ENCODE data around the gene DCST2. TPM values are rescaled to one million over a fixed set of nuclear protein-coding genes. Genes with fewer than 3 reads are reported as not detected.

The DCST2 gene
- polyA plus RNA-seq, 1 of the 3 experiments (the other 2 are of a cell fraction): 0.76 TPM

GRCh38 chr1:154998201-154998780, 35.3 kb downstream of the DCST2 start:
- TF ChIP-seq RXRA (IDR thresholded peaks at IDR 0.05; ENCODE audit: borderline replicate concordance, low read depth) (no peak), IRF3 (IDR thresholded peaks at IDR 0.05; ENCODE audit: low read depth, low read length) (no peak), YY1 (IDR thresholded peaks at IDR 0.05; ENCODE audit: low read depth) (no peak), CTCF (IDR thresholded peaks at IDR 0.05) (peak; percentile 18)
- Histone ChIP-seq H3F3A (replicated peaks; ENCODE audit: insufficient read depth) (peaks cover 23% of the 10 kb centered on the region), H3K27me3 (ENCODE audit: insufficient read depth) (no peaks in the 10 kb centered on the region), H3K9me2 (no peaks in the 10 kb centered on the region), H3K79me2 (ENCODE audit: insufficient read depth) (peaks cover 10% of the 10 kb centered on the region), H3K9me3 (no peaks in the 10 kb centered on the region), H3K4me1 (ENCODE audit: control insufficient read depth in 1 of 2, insufficient read depth in 2 of 2, low read depth in 1 of 2, low read length in 1 of 2) (peaks cover 13 to 23% of the 10 kb centered on the region in 2 experiments), H2AFZ (ENCODE audit: low read depth) (no peak overlapping the region), H3K36me3 (replicated peaks in 1 of 2; ENCODE audit: control insufficient read depth in 1 of 2, insufficient read depth in 2 of 2, low read length in 1 of 2) (no peaks in the 10 kb centered on the region), H3K27ac (ENCODE audit: low read depth in 2 of 2, low read length in 1 of 2) (no peak overlapping the region), H3K9ac (no peak overlapping the region), H4K20me1 (ENCODE audit: insufficient read depth) (no peaks in the 10 kb centered on the region), H3K4me3 (ENCODE audit: low read depth in 2 of 2, low read length in 1 of 2) (no peak overlapping the region), H3K4me2 (no peak overlapping the region)
- DNase-seq: no peak
- CTCF ChIA-PET: interaction anchor here (0.6 to 14.0 kb wide), 29 partner anchors 8 to 517 kb away, joined by 3 to 640 read pairs (median 6); partner anchors contain the start of genes ADAM15, CKS1B, CLK2 and EFNA3
- 91% methylated on average over 16 of the region's 16 CpGs for whole genome bisulfite sequencing (ENCODE audit: low lambda C conversion rate)
- POLR2A ChIA-PET: interaction anchor here (1.1 to 3.0 kb wide), 4 partner anchors 15 to 43 kb away, joined by 3 to 18 read pairs (median 11); partner anchors contain the start of genes FLAD1, PBXIP1, PYGO2 and SHC1

GRCh38 chr1:154996966-154997701, 36.4 kb downstream of the DCST2 start:
- CTCF ChIA-PET: interaction anchor here (1.0 to 14.0 kb wide), 10 partner anchors 18 to 327 kb away, joined by 3 to 640 read pairs (median 5); partner anchors contain the start of genes CKS1B, FLAD1, PBXIP1 and PYGO2
- Histone ChIP-seq H3K9ac (no peak overlapping the region), H3K9me2 (no peaks in the 10 kb centered on the region), H3K4me2 (no peak overlapping the region), H3K27ac (ENCODE audit: low read depth in 2 of 2, low read length in 1 of 2) (no peak overlapping the region), H3K4me1 (ENCODE audit: control insufficient read depth in 1 of 2, insufficient read depth in 2 of 2, low read depth in 1 of 2, low read length in 1 of 2) (peaks cover 13 to 27% of the 10 kb centered on the region in 2 experiments), H3K79me2 (ENCODE audit: insufficient read depth) (peaks cover 3% of the 10 kb centered on the region; the same call in 1 of the 2 replicates), H3F3A (replicated peaks; ENCODE audit: insufficient read depth) (peaks cover 23% of the 10 kb centered on the region), H3K4me3 (ENCODE audit: low read depth in 2 of 2, low read length in 1 of 2) (no peak overlapping the region), H3K27me3 (ENCODE audit: insufficient read depth) (no peaks in the 10 kb centered on the region), H4K20me1 (ENCODE audit: insufficient read depth) (no peaks in the 10 kb centered on the region), H2AFZ (ENCODE audit: low read depth) (no peak overlapping the region), H3K36me3 (replicated peaks in 1 of 2; ENCODE audit: control insufficient read depth in 1 of 2, insufficient read depth in 2 of 2, low read length in 1 of 2) (no peaks in the 10 kb centered on the region), H3K9me3 (no peaks in the 10 kb centered on the region)
- no peak for DNase-seq
- WGBS (ENCODE audit: low lambda C conversion rate): 91% methylated on average over 15 of the region's 15 CpGs
- POLR2A ChIA-PET: interaction anchor here (1.1 to 1.2 kb wide), 2 partner anchors 28 to 41 kb away, joined by 3 read pairs; partner anchors contain the start of gene PBXIP1
- TF ChIP-seq MEF2A (IDR thresholded peaks at IDR 0.05; ENCODE audit: borderline replicate concordance, low read depth) (no peak), RXRA (IDR thresholded peaks at IDR 0.05; ENCODE audit: borderline replicate concordance, low read depth) (no peak), USF2 (IDR thresholded peaks at IDR 0.05; ENCODE audit: borderline replicate concordance, low read depth, low read length) (no peak), NFIC (IDR thresholded peaks at IDR 0.05; ENCODE audit: borderline replicate concordance) (no peak), TAF1 (IDR thresholded peaks at IDR 0.05; ENCODE audit: borderline replicate concordance, low read depth, low read length) (no peak), JUND (IDR thresholded peaks at IDR 0.05) (no peak), YY1 (IDR thresholded peaks at IDR 0.05; ENCODE audit: low read depth) (no peak), POLR2AphosphoS5 (IDR thresholded peaks at IDR 0.05; ENCODE audit: low read depth, low read length) (no peak), PBX3 (IDR thresholded peaks at IDR 0.05) (no peak), RCOR1 (IDR thresholded peaks at IDR 0.05; ENCODE audit: low read length) (no peak), EP300 (IDR thresholded peaks at IDR 0.05; ENCODE audit: borderline replicate concordance in 1 of 2, low read depth in 1 of 2, low read length in 1 of 2) (no peak)
